GM10266 (cell line): ENCODE results near the gene SLC12A6.
A peak's percentile ranks its signal among the peaks of the same experiment; 100 is the strongest.
"Not testable (repeated sequence)": the region's sequence is repeated elsewhere in the genome, so short reads cannot be mapped to it uniquely, and the experiment has no call there.

ENCODE experiments used
- DNase-seq: peaks from one replicate; pipeline ENCODE4 v3.0.0; 2012; ENCODE audit errors: extremely low spot score
- CTCF ChIP-seq: IDR thresholded peaks from 2 replicates; pipeline ENCODE4 v1.5.1; 2012; ENCODE audit warnings: mild to moderate bottlenecking, low read depth; ENCODE audit not compliant: control insufficient read depth, insufficient read depth; ENCODE audit errors: missing control alignments

SLC12A6 gene

GRCh38 chr15:34209421-34210282 lies 127.9 kb downstream of the SLC12A6 start, which contains the start of gene KATNBL1:
TSS of gene KATNBL1 (minus strand) at chr15:34210096. CDS start at chr15:34163676, 46,420 bp downstream.
- DNase-seq, result peak; percentile 99
- TF ChIP-seq CTCF, result peak; percentile 95

GRCh38 chr15:34206011-34206410 lies 131.6 kb downstream of the SLC12A6 start:
- no peak for DNase-seq
- TF ChIP-seq CTCF, result no peak

GRCh38 chr15:34203936-34204335 lies 133.6 kb downstream of the SLC12A6 start:
- no peak for DNase-seq
- no peak for TF ChIP-seq CTCF

- no peak for DNase-seq
- TF ChIP-seq CTCF, result no peak
Observed at GRCh38 chr15:34203305-34203704, 134.3 kb downstream of the SLC12A6 start.

GRCh38 chr15:34193272-34193671 lies 144.3 kb downstream of the SLC12A6 start:
- DNase-seq, result not testable (repeated sequence)

- no peak for DNase-seq
- TF ChIP-seq CTCF, result no peak
Observed at GRCh38 chr15:34188711-34189110, 148.9 kb downstream of the SLC12A6 start.

GRCh38 chr15:34185666-34186065 lies 151.9 kb downstream of the SLC12A6 start:
- TF ChIP-seq CTCF, result no peak
- DNase-seq, result no peak
